HEK293T (cell line): Measurements from ENCODE around the gene TRIM23.

Experiments
- HDGF ChIP-seq: fragments of 450-650 bp; IDR thresholded peaks from 2 replicates; pipeline ENCODE4 v1.6.1; 2017; ENCODE audit warnings: antibody characterized with exemption, borderline replicate concordance
- NFRKB ChIP-seq: fragments of 450-650 bp; IDR thresholded peaks from 2 replicates; pipeline ENCODE4 v1.6.1; 2016; ENCODE audit warnings: mild to moderate bottlenecking, moderate library complexity
- SP1 ChIP-seq: fragments of 450-650 bp; IDR thresholded peaks from 2 replicates; pipeline ENCODE4 v1.6.1; 2017

DNA sequence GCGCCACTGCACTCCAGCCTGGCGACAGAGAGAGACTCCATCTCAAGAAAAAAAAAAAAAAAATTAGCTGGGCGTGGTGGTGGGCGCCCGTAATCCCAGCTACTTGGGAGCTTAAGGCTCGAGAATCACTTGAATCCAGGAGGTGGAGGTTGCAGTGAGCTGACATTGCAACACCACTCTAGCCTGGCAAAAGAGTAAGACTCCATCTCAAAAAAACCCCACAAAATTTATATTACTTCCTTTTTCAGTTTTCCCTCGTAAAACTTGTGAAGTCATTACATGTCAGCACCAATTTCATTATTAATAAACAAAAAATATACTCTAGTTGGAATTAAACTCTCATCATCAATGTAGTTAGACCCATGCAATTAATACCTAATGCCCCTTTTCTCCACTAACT lies 44.6 kb upstream of the TRIM23 start:
- TF ChIP-seq NFRKB (no peak), SP1 (no peak), HDGF (no peak)
